GDM1 (cell line): ENCODE data around the gene PDZRN4.
"Not testable (repeated sequence)": the region's sequence is repeated elsewhere in the genome, so short reads cannot be mapped to it uniquely, and the experiment has no call there.

Experiments
- DNase-seq: peaks from one replicate; lab custom pipeline; 2025; lab: John Stamatoyannopoulos, UW

Gene PDZRN4

DNA sequence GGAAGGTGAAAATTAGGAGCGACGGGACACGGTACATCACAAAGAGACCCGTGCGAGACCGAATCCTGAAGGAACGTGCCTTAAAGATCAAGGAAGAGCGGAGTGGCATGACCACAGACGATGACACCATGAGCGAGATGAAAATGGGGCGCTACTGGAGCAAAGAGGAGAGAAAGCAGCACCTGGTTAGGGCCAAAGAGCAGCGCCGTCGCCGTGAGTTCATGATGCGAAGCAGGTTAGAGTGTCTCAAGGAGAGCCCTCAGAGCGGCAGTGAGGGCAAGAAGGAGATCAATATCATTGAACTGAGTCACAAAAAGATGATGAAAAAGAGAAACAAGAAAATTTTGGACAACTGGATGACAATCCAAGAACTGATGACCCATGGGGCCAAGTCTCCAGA is 385.3 kb downstream of the PDZRN4 start:
- DNase-seq = no peak

DNA sequence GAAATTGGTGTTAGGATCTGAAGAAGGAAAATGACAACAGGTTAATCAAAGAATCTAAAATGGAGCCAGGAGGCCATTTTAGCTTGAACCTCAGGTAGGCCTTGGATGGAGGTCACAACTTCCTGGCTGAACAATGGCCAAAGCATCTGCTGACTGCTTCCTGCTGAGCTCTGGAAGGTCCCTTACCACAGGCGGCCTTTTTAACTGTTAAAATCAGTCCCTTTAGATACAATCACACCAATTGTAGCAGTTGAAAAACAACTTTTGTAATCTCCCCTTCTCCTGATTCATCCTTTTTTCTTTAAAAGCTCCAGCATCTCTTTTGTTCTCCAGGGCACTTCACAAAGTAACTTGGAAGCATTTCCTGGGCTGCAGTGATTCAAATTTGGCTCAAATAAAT is 388.8 kb downstream of the PDZRN4 start:
- DNase-seq = no peak

DNA sequence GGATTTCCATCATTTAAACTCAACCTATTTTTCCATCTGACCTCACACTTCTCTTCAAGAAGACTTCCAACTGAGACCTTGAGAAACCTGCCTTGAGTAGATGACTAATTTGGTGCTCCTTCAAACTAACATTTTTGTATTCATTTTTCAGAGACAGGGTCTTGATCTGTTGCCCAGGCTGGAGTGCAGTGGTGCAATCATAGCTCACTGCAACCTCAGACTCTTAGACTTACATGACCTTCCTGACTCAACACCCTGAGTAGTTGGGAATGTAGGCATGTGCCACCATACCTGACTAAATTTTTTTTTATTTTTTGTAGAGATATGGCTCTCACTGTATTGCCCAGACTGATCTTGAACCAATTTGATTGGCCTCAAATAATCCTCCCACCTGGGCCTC is 389.9 kb downstream of the PDZRN4 start:
- DNase-seq = no peak

DNA sequence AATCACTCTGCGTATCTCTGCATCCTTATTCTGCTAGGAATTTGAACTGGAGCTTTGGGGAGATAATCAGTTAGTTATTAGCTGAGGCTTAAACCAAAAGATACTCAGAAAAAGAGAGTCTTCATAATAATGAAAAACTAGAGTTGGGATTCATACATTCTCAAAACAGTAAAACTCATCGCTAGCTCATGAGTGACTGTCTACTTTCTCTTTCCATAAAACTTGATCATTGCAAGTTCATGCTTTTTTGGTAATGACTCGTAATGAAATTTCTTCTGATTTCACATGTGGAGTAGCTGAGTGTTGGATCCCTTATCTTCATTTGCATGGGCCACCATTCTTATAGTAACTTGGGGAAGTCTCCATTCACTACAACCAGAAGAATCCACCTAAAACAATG is 397.7 kb downstream of the PDZRN4 start:
- DNase-seq = no peak

DNA sequence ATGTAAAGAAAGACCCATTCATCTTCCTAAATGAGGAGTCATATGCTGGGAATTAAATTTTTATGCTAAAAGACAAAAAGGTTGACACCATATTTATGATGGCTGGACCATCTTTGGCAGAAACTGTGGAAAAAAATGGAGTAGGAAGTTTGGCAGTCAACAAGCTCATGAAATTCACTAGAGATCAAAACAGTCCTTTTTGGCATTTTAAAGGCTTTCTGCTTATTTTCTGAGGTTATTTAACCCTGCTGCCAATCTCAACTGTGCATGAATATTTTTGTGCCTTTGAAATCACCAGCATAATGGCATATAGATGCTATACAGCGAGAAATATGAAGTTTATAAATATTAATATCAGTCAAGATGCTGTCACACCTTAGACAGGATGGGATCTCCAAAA is 399.5 kb downstream of the PDZRN4 start:
- no peak for DNase-seq

DNA sequence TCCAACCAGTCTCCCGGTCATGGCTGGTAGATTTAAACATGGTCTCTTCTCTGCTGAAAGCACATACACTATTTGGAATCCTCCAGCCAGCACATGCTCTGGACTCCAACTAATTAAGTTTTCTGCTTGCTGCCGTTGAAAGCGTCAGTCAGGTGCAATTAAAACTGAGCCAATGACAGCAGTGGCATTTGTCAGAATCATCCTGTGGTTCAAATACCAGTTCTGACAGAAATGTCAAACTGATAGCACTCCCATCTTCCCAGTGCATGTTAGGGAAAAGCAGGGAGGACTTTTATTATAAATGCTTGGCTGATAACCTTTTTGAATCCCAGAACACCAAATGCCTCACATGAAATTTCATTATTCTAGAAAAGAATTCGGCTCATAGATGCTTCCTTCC is 401.8 kb downstream of the PDZRN4 start:
- no peak for DNase-seq

DNA sequence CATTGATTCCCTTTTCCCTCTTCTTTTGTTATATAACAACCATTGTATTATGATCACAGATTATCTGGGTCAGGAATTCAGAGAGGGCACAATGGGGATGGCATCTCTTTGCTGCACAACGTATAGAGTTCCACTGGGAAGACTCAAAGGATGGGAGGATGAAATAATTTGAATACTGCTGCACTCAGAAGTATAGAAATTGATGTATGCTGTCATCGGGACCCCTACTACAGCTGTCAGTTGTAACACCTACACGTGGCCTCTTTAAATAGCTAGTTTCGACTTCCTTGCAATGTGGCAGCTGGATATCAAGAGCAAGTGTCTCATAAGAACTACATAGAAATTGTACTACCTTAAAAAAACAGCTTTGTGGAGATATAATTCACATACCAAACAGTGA is 408.1 kb downstream of the PDZRN4 start:
- no peak for DNase-seq

DNA sequence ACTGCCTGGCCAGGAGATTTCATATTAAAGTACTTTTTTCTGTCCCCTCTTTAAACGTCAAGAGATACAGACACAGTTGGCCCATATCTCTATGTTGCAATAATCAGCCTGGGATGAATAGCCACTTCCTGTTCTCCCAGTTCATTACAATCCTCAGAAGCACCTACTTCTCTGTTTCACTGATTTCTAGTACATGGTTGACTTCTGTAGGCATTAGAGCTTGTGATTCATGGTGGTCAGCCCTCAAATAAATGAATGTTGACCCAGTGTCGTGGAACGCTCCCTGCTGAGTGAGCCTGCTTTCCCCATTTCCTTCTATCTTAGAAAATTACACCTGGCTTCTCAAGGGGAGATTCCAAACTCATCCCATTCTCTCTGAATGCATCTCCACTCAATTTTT is 416.7 kb downstream of the PDZRN4 start:
- no peak for DNase-seq

DNA sequence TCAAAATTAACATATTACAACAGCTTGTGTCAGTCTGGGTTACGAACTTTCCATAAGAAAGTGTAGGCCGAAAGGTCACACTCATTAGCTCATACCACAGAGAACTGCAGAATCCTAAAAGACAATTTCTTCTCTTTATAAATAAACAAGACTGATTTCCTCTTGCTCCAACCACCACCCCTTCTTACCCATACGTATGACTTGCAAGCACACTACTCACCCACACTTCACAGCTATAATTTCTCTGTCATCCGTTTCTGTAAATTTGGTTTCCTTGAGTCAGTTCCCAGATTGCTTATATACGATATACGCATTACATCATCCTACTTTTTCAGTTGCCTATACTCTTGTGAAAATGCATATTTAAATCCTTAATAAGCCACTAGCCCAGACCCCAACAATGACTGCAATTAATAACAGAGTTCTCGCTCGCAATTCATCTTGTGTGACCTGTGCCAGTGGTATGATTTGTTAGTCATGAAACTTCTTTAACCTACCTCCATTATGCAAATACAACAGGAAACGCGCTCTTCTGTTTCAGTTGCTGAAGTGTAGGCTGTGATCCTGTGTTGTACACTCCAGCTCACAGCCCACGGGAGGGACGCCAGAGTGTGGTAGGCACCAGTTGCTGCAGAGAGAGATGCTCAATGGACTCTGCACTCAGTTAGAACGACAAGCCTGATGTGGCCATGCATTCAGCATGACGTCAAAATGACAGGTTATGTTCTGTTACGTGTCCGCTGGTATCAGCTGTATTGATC is 417.6 kb downstream of the PDZRN4 start:
- no peak for DNase-seq

DNA sequence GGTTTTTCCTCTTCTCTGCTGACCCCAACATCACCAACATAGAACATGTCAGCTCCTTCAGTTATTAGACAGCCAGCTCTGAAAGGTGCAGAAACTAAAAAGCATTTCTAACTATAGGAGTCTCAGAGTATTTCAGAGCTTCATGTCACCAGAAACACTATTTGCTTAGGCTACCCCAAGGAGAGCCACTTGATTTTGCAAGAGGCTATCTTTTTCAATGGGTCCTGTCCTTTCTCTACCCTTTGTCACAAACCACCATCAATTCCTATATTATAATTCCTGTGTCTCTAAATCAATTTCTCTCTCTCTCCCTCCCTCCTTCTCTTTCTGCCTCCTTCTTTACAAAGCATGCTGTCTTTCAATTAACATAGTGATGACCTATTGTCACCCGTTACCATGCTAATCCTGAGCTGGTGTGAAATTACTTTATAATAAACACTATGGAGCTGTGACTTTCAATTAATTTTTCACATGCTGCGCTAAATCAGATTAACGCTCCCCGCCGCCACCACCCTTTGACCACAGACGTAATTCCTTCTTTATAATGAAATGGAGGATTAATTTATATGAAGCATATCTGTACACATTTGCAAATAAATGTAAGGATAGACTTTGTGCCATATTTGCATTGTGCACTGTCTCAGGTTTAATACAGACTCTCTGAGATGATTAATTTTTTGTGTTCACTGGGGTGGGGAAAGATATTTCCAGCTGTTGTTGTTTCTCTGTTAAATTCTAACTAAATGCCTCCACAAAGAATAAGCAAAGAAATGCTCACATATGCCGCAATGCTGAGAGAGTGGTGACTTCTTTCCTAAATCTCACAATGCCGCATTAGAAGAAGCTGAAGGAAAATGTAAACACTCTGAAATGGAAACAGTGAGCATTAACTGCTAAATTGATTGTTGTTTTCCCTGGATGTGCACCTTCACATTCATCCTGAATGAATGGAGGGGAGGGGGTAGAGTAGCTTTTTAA is 418.6 kb downstream of the PDZRN4 start:
- DNase-seq = no peak

DNA sequence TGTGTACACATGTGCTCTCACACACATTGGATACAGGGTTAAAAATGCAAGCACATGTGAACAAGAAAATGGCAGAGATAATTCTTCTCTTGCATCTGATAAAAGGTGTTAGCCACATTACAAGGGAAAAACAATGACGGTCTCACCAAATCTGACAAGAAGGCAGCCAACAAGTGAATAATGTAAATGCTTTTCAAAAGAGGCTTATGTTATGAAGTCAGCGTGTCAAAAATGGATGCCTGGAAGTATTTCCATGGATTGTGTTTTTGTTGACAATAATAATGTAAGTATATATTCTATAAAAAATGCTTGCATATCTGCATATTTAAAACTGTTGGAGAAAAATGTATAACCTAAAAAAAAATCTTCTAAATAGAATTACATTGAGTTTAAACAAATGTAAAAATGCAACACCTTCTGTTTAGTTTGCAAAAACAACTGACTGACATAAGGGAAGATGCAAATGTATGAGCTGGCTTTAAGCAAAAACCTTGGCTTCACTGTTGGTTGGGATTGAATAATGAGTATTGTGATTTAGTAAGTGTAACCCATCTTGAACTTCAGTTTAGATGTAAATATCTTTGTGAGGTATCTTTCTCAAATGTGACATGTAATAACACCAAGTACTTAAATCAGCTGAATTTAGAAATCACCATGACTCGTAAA is 424.9 kb downstream of the PDZRN4 start:
- DNase-seq = no peak

DNA sequence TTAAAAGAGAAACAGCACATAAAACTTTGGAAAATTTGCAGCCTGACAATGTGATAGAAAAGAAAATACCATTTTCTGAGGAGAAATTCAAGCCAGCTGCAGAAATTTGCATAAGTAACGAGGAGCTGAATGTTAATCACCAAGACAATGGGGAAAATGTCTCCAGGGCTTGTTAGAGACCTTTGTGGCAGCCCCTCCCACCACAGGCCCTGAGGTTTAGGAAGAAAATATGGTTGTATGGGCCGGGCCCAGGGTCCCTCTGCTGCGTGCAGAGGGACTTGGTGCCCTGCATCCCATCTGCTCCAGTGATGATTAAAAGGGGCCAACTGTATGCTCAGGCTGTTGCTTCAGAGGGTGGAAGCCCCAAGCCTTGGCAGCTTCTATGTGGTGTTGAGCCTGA is 427.1 kb downstream of the PDZRN4 start:
- not testable (repeated sequence) for DNase-seq

DNA sequence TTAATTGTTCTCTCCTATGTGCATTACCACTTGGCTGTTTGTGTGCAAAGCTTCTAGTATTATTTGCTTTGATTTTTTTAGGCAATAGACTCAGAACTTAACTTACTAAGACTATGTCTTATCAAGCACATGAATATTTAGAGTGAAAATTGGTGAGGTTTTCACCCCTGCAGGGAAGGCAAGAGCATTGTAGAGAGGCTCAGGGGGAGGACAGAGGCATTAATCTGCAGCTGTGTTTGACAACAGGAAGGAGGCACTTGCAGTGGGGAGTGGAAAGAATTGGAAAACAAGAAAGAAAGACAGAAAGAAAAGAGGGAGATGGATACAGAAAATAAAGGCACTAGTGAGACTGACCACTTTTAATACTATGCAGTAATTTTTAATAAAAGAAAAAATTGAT is 431.6 kb downstream of the PDZRN4 start:
- DNase-seq = no peak

DNA sequence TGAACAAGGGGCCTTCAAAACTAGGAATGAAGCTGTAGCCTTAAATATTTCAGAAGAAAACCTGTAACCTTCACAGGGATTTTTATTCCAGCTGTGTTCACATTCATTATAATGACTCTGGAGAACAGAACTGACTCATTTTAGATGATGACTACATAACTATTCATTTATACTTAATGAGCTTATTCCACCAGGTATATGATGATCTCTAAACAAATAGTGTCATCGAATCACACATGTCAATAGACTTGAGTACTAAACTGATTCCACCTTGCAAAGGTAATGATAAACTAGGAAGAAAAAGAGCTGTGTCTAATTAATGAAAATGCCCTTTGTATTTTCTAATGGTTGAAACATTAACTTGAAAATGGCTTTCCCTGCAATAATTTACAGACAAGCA is 433.2 kb downstream of the PDZRN4 start:
- DNase-seq = no peak
